H1 (cell line): ENCODE measurements around the gene CHST4. TPM values are rescaled to one million over a fixed set of nuclear protein-coding genes. Genes with fewer than 3 reads are reported as not detected.

Experiments
- CTCF ChIA-PET: fragments of 300-600 bp; sonication (Branson Sonifier 250); formaldehyde crosslinking; loops from one replicate; lab custom pipeline; 2021; ENCODE audit not compliant: partially characterized antibody; lab: Charles Lee
- POLR2A ChIA-PET: fragments of 300-600 bp; sonication (Branson Sonifier 250); formaldehyde crosslinking; loops from one replicate; lab custom pipeline; 2021; ENCODE audit warnings: inconsistent platforms; ENCODE audit not compliant: partially characterized antibody; lab: Charles Lee
- DNase-seq, 2 experiments: peaks; one replicate each; pipeline versions ENCODE4 v3.0.0 to v3.0.0-alpha.2; 2010 to 2022; ENCODE audit warnings: low spot score in 2 of 2, low read depth in 1 of 2, mixed read lengths in 1 of 2
- FAIRE-seq: peaks from 2 replicates; lab custom pipeline; 2011; peaks lifted over from hg19 to GRCh38; lab: Jason Lieb, UNC
- H2AFZ ChIP-seq: 2 replicates; pipeline ENCODE4 v1.8.1; 2012; ENCODE audit warnings: low read length, inconsistent platforms
- H2AK5ac ChIP-seq: 2 replicates; pipeline ENCODE4 v1.6.1; 2013; ENCODE audit warnings: low read depth, low read length
- H2BK120ac ChIP-seq: replicated peaks from 2 replicates; pipeline ENCODE3; 2013; ENCODE audit warnings: low read depth, low read length, inconsistent platforms
- H2BK12ac ChIP-seq: 2 replicates; pipeline ENCODE4 v1.6.1; 2013; ENCODE audit warnings: low read depth, low read length
- H2BK15ac ChIP-seq: 2 replicates; pipeline ENCODE4 v1.6.1; 2013; ENCODE audit warnings: low read length
- H2BK20ac ChIP-seq: 2 replicates; pipeline ENCODE4 v1.6.1; 2013; ENCODE audit warnings: low read length
- H2BK5ac ChIP-seq: 2 replicates; pipeline ENCODE4 v1.6.1; 2013; ENCODE audit warnings: low read depth, low read length
- H3K14ac ChIP-seq: 2 replicates; pipeline ENCODE4 v1.6.1; 2013; ENCODE audit warnings: inconsistent platforms; ENCODE audit not compliant: insufficient read length
- H3K18ac ChIP-seq: 2 replicates; pipeline ENCODE4 v1.6.1; 2013; ENCODE audit warnings: low read length; ENCODE audit errors: extremely low read depth
- H3K23ac ChIP-seq: 2 replicates; pipeline ENCODE4 v1.6.1; 2013; ENCODE audit warnings: inconsistent platforms; ENCODE audit not compliant: insufficient read length
- H3K23me2 ChIP-seq: 2 replicates; pipeline ENCODE4 v1.6.1; 2013; ENCODE audit warnings: low read depth, low read length
- H3K27ac ChIP-seq: 2 replicates; pipeline ENCODE4 v1.6.1; 2011; ENCODE audit warnings: low read depth, low read length, inconsistent platforms
- H3K27me3 ChIP-seq, 4 experiments: replicated peaks in 1 of 4; 1 replicate in 1 of 4; 2 replicates in 3 of 4; pipeline versions ENCODE4 v1.6.1 to v1.8.1; 2011 to 2013; ENCODE audit warnings: low read length in 3 of 4, mild to moderate bottlenecking in 3 of 4, inconsistent platforms in 2 of 4, mixed read lengths in 2 of 4, moderate library complexity in 1 of 4; ENCODE audit not compliant: control insufficient read depth in 3 of 4, insufficient read depth in 3 of 4; ENCODE audit errors: extremely low read depth in 1 of 4
- H3K36me3 ChIP-seq, 4 experiments: 2 replicates each; pipeline versions ENCODE4 v1.6.1 to v1.8.1; 2011 to 2013; ENCODE audit warnings: mild to moderate bottlenecking in 4 of 4, low read length in 3 of 4, moderate library complexity in 2 of 4, control low read depth in 1 of 4, inconsistent platforms in 1 of 4; ENCODE audit not compliant: insufficient read depth in 4 of 4, control insufficient read depth in 2 of 4
- H3K4ac ChIP-seq: replicated peaks from 2 replicates; pipeline ENCODE3; 2013; ENCODE audit warnings: low read length, low read depth, mixed read lengths, inconsistent platforms; ENCODE audit not compliant: insufficient read length
- H3K4me1 ChIP-seq, 4 experiments: replicated peaks in 1 of 4; 1 replicate in 1 of 4; 2 replicates in 3 of 4; pipeline versions ENCODE4 v1.6.1 to v1.8.1; 2011 to 2013; ENCODE audit warnings: low read length in 3 of 4, inconsistent platforms in 2 of 4, mixed read lengths in 1 of 4; ENCODE audit not compliant: insufficient read depth in 4 of 4, control insufficient read depth in 3 of 4
- H3K4me2 ChIP-seq, 2 experiments: 2 replicates each; pipeline versions ENCODE4 v1.6.1 to v1.8.1; 2011 to 2013; ENCODE audit warnings: low read depth in 2 of 2, low read length in 2 of 2, control low read depth in 1 of 2, inconsistent platforms in 1 of 2, mild to moderate bottlenecking in 1 of 2; ENCODE audit not compliant: insufficient read depth in 1 of 2
- H3K4me3 ChIP-seq, 4 experiments: fragments of 200-600, 300-600 bp in 1 of 4; sonication (generic), shearing (Covaris generic), sonication (Bioruptor Twin) in 1 of 4; 2 replicates each; pipeline versions ENCODE4 v1.5.1 to v1.8.1; 2011 to 2016; ENCODE audit warnings: low read length in 4 of 4, low read depth in 3 of 4, control low read depth in 2 of 4, inconsistent platforms in 2 of 4, mild to moderate bottlenecking in 2 of 4, mixed read lengths in 1 of 4, moderate library complexity in 1 of 4; ENCODE audit not compliant: insufficient read depth in 2 of 4; ENCODE audit errors: extremely low read depth in 1 of 4
- H3K56ac ChIP-seq: replicated peaks from 2 replicates; pipeline ENCODE3; 2013; ENCODE audit warnings: low read depth, mild to moderate bottlenecking, mixed read lengths, low read length, inconsistent platforms; ENCODE audit not compliant: insufficient read length
- H3K79me1 ChIP-seq: 2 replicates; pipeline ENCODE4 v1.6.1; 2013; ENCODE audit warnings: low read depth, low read length, control low read depth
- H3K79me2 ChIP-seq, 2 experiments: 2 replicates each; pipeline versions ENCODE4 v1.6.1 to v1.8.1; 2012 to 2013; ENCODE audit warnings: low read length in 2 of 2, mild to moderate bottlenecking in 2 of 2, inconsistent platforms in 1 of 2; ENCODE audit not compliant: insufficient read depth in 2 of 2, control insufficient read depth in 1 of 2
- H3K9ac ChIP-seq, 4 experiments: replicated peaks in 1 of 4; 1 replicate in 1 of 4; 2 replicates in 3 of 4; pipeline versions ENCODE4 v1.6.1 to v1.8.1; 2011 to 2013; ENCODE audit warnings: low read depth in 3 of 4, low read length in 3 of 4, control low read depth in 2 of 4, mild to moderate bottlenecking in 2 of 4, moderate library complexity in 2 of 4, inconsistent platforms in 1 of 4; ENCODE audit errors: extremely low read depth in 1 of 4
- H3K9me3 ChIP-seq, 2 experiments: 2 replicates each; pipeline versions ENCODE4 v1.6.1 to v1.8.1; 2012 to 2013; ENCODE audit warnings: mild to moderate bottlenecking in 2 of 2, moderate library complexity in 2 of 2, control low read depth in 1 of 2, inconsistent platforms in 1 of 2, low read depth in 1 of 2, low read length in 1 of 2, mixed read lengths in 1 of 2; ENCODE audit not compliant: insufficient read depth in 2 of 2
- H4K20me1 ChIP-seq, 2 experiments: replicated peaks in 1 of 2; 2 replicates each; pipeline versions ENCODE3 to v1.8.1; 2011 to 2013; ENCODE audit warnings: inconsistent platforms in 2 of 2, low read length in 2 of 2, mild to moderate bottlenecking in 1 of 2; ENCODE audit not compliant: insufficient read depth in 2 of 2, control insufficient read depth in 1 of 2
- H4K5ac ChIP-seq: 2 replicates; pipeline ENCODE4 v1.6.1; 2013; ENCODE audit warnings: low read length, low read depth, mixed read lengths, inconsistent platforms; ENCODE audit not compliant: insufficient read length
- H4K8ac ChIP-seq: 2 replicates; pipeline ENCODE4 v1.8.0; 2013; ENCODE audit warnings: mild to moderate bottlenecking, moderate library complexity, low read length, inconsistent platforms; ENCODE audit not compliant: insufficient read depth; ENCODE audit errors: extremely low read depth
- H4K91ac ChIP-seq: replicated peaks from 2 replicates; pipeline ENCODE3; 2013; ENCODE audit warnings: low read length, mixed read lengths, inconsistent platforms; ENCODE audit not compliant: insufficient read length
- HDAC2 ChIP-seq, 2 experiments: fragments of 300-600 bp in 1 of 2; sonication (generic) in 1 of 2; IDR thresholded peaks; 2 replicates each; pipeline ENCODE4 v1.6.1; 2011 to 2012; ENCODE audit warnings: low read depth in 2 of 2, low read length in 2 of 2, mild to moderate bottlenecking in 2 of 2, moderate library complexity in 2 of 2, borderline replicate concordance in 1 of 2, inconsistent platforms in 1 of 2
- JUND ChIP-seq: IDR thresholded peaks from 2 replicates; pipeline ENCODE4 v1.6.1; 2011; ENCODE audit warnings: mild to moderate bottlenecking, improper control_type of control experiment, low read length
- POU5F1 ChIP-seq: IDR thresholded peaks from 2 replicates; pipeline ENCODE4 v1.6.1; 2011; ENCODE audit warnings: low read depth, mild to moderate bottlenecking, low read length, moderate library complexity
- RXRA ChIP-seq: IDR thresholded peaks from 2 replicates; pipeline ENCODE4 v1.6.1; 2011; ENCODE audit warnings: low read depth, mild to moderate bottlenecking, low read length, moderate library complexity; ENCODE audit not compliant: insufficient read depth
- SP2 ChIP-seq: IDR thresholded peaks from 2 replicates; pipeline ENCODE4 v1.6.1; 2012; ENCODE audit warnings: mild to moderate bottlenecking, low read length, inconsistent platforms
- TBP ChIP-seq: IDR thresholded peaks from 2 replicates; pipeline ENCODE4 v1.6.1; 2011; ENCODE audit warnings: low read depth, low read length, improper control_type of control experiment
- TCF12 ChIP-seq: IDR thresholded peaks from 2 replicates; pipeline ENCODE4 v1.6.1; 2011; ENCODE audit warnings: low read depth, mild to moderate bottlenecking, low read length
- WGBS, 2 experiments: shearing (Covaris generic) in 1 of 2; methylation state at CpG; one replicate each; pipeline versions ENCODE4 v1.1.6 to v1.1.7; 2013 to 2015; ENCODE audit warnings: low lambda C conversion rate in 2 of 2, mixed read lengths in 2 of 2, inconsistent platforms in 1 of 2, low coverage in 1 of 2, missing lambda C conversion rate in 1 of 2; ENCODE audit not compliant: insufficient replicate concordance in 2 of 2, insufficient coverage in 1 of 2, insufficient read length in 1 of 2; ENCODE audit errors: extremely low coverage in 1 of 2, missing lambda C conversion rate in 1 of 2; 5-methylcytosine and 5-hydroxymethylcytosine counted together
- polyA plus RNA-seq, 7 experiments: library from polyadenylated mRNA; depleted of rRNA in 3 of 7; stranded (reverse) in 5 of 7; unstranded in 2 of 7; fragments of >200 nt in 5 of 7; fragments of 200-250 nt in 2 of 7; gene quantifications; 1 replicate in 5 of 7; 2 replicates in 1 of 7; 4 replicates in 1 of 7; pipeline versions ENCODE4 v1.2.1 to v1.2.3, GENCODE V29; 2011 to 2013; ENCODE audit warnings: missing spikeins in 2 of 7, mixed read lengths in 2 of 7
- total RNA-seq: library from RNA; stranded (reverse); fragmentation: NEBNext Ultra II Directional; extraction: Animal tissue kit (Norgen Biotek cat#: 25700); gene quantifications from 2 replicates; pipeline ENCODE4 v1.2.1, GENCODE V29; 2021
- TF ChIP-seq, protein P1 (sequence below): IDR thresholded peaks from 2 replicates; pipeline ENCODE4 v1.6.1; 2011; ENCODE audit warnings: low read depth, mild to moderate bottlenecking, low read length; ENCODE audit not compliant: insufficient read depth
- TF ChIP-seq, protein P2 (sequence below): IDR thresholded peaks from 2 replicates; pipeline ENCODE4 v1.6.1; 2012; ENCODE audit warnings: low read length, inconsistent platforms

CHST4 gene
- total and polyA plus RNA-seq, 2 of the 8 experiments (the other 6 are each of a cell fraction or from before 2014, with no cell fraction given), result 12.1 to 14.6 TPM

DNA sequence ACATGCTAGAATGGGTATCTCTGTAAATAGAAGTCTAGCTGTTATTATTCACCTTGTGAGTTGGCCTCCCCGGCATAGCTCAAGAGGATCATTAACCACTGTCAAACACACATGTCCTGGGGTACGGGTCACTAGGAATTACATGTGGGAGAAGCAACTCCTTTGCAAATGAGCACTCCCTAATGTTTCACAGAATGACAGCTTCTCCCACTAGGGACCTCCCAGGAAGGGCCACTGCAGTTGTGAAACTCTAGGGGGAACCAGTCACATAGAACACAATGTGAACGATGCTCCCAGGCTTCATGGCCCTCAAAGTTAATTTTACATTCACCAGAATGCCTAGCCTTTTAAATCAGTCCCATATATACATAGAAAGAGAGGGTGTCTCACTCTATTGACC lies 24.7 kb upstream of the CHST4 start:
- Histone ChIP-seq H3K23ac (no peak overlapping the region), H3K18ac (no peak overlapping the region), H4K5ac (no peak overlapping the region), H2BK5ac (no peak overlapping the region), H2AFZ (no peak overlapping the region), H2BK20ac (no peak overlapping the region), H4K91ac (no peak overlapping the region), H3K9me3 (no peaks in the 10 kb centered on the region), H3K23me2 (no peaks in the 10 kb centered on the region), H3K27ac (no peak overlapping the region), H2BK15ac (no peak overlapping the region), H3K14ac (no peak overlapping the region), H3K4me1 (no peaks in the 10 kb centered on the region), H2BK12ac (no peak overlapping the region), H4K20me1 (no peaks in the 10 kb centered on the region), H3K27me3 (no peaks in the 10 kb centered on the region; a peak in 1 of 7 replicates), H3K4ac (no peak overlapping the region), H3K79me2 (no peaks in the 10 kb centered on the region), H2AK5ac (no peak overlapping the region), H3K79me1 (no peaks in the 10 kb centered on the region), H3K36me3 (no peaks in the 10 kb centered on the region), H3K9ac (no peak overlapping the region), H4K8ac (no peak overlapping the region), H2BK120ac (no peak overlapping the region), H3K4me2 (no peak overlapping the region), H3K4me3 (no peak overlapping the region), H3K56ac (no peak overlapping the region)
- FAIRE-seq, result no peak
- 76% methylated on average over 3 of the region's 3 CpGs; no CpG with 5 or more reads in 1 of the 2 experiments for WGBS, 2 experiments
- no peak for DNase-seq
- ChIA-PET CTCF (interaction anchor here (0.7 to 9.8 kb wide), 22 partner anchors 13 to 409 kb away, joined by 3 to 133 read pairs (median 9); partner anchors contain the start of genes CHST4, TLE7, ZNF19 and ZNF23), POLR2A (interaction anchor here (0.6 to 0.8 kb wide), 2 partner anchors 16 to 76 kb away, joined by 3 to 4 read pairs; no protein-coding TSS in a partner anchor)
- no peak for TF ChIP-seq JUND
- no peak for TF ChIP-seq TCF12
- no peak for TF ChIP-seq POU5F1
- no peak for TF ChIP-seq RXRA
- TF ChIP-seq, protein P1, sequence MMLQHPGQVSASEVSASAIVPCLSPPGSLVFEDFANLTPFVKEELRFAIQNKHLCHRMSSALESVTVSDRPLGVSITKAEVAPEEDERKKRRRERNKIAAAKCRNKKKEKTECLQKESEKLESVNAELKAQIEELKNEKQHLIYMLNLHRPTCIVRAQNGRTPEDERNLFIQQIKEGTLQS, result no peak
- no peak for TF ChIP-seq SP2
- TF ChIP-seq HDAC2 (IDR thresholded peaks at IDR 0.05; ENCODE audit: borderline replicate concordance in 1 of 2, low read depth in 2 of 2, low read length in 2 of 2), result no peak
- no peak for TF ChIP-seq TBP
- TF ChIP-seq, protein P2, sequence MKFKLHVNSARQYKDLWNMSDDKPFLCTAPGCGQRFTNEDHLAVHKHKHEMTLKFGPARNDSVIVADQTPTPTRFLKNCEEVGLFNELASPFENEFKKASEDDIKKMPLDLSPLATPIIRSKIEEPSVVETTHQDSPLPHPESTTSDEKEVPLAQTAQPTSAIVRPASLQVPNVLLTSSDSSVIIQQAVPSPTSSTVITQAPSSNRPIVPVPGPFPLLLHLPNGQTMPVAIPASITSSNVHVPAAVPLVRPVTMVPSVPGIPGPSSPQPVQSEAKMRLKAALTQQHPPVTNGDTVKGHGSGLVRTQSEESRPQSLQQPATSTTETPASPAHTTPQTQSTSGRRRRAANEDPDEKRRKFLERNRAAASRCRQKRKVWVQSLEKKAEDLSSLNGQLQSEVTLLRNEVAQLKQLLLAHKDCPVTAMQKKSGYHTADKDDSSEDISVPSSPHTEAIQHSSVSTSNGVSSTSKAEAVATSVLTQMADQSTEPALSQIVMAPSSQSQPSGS, result no peak
